Vagina (tissue), 2 donors: Measurements from ENCODE around the gene PTPN21.

Experiments used
- POLR2A ChIP-seq, 2 donors: fragments of 450-650 bp; IDR thresholded peaks; one replicate each; pipeline ENCODE4 v1.6.1; 2017; ENCODE audit warnings: antibody characterized with exemption in 2 of 2, mild to moderate bottlenecking in 2 of 2, moderate library complexity in 2 of 2
- POLR2AphosphoS5 ChIP-seq, 2 donors: sonication (generic); formaldehyde crosslinking; IDR thresholded peaks; one replicate each; pipeline ENCODE4 v1.9.0; 2017; ENCODE audit warnings: antibody characterized with exemption in 2 of 2, mild to moderate bottlenecking in 2 of 2, low read depth in 1 of 2; ENCODE audit not compliant: insufficient read depth in 1 of 2
- TF ChIP-seq, protein P1 (sequence below), 3 experiments: fragments of 450-650 bp in 2 of 3; fragments of 200-600 bp in 1 of 3; sonication (generic) in 1 of 3; IDR thresholded peaks; one replicate each; pipeline ENCODE4 v1.5.1; 2017 to 2019; ENCODE audit warnings: antibody characterized with exemption in 3 of 3, mild to moderate bottlenecking in 2 of 3, moderate library complexity in 2 of 3

- TF ChIP-seq, protein P1, sequence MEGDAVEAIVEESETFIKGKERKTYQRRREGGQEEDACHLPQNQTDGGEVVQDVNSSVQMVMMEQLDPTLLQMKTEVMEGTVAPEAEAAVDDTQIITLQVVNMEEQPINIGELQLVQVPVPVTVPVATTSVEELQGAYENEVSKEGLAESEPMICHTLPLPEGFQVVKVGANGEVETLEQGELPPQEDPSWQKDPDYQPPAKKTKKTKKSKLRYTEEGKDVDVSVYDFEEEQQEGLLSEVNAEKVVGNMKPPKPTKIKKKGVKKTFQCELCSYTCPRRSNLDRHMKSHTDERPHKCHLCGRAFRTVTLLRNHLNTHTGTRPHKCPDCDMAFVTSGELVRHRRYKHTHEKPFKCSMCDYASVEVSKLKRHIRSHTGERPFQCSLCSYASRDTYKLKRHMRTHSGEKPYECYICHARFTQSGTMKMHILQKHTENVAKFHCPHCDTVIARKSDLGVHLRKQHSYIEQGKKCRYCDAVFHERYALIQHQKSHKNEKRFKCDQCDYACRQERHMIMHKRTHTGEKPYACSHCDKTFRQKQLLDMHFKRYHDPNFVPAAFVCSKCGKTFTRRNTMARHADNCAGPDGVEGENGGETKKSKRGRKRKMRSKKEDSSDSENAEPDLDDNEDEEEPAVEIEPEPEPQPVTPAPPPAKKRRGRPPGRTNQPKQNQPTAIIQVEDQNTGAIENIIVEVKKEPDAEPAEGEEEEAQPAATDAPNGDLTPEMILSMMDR (IDR thresholded peaks at IDR 0.05) = no peak
- no peak for TF ChIP-seq POLR2A (IDR thresholded peaks at IDR 0.05)
- TF ChIP-seq POLR2AphosphoS5 (IDR thresholded peaks at IDR 0.05; ENCODE audit: insufficient read depth in 1 of 2, low read depth in 1 of 2) = no peak
These were observed 73.7 kb downstream of the PTPN21 start for GRCh38 chr14:88481059-88481458.
